ENCODE results near the gene PLK5.
"Not testable (repeated sequence)": the region's sequence is repeated elsewhere in the genome, so short reads cannot be mapped to it uniquely, and the experiment has no call there.

PLK5 gene

GRCh38 chr19:1509602-1510441 is 14.1 kb upstream of the PLK5 start:
- DNase-seq = no peak

GRCh38 chr19:1510442-1510806 is 13.5 kb upstream of the PLK5 start:
- DNase-seq = no peak

- DNase-seq = no peak
Observed at GRCh38 chr19:1510807-1511206, 13.1 kb upstream of the PLK5 start.

GRCh38 chr19:1511318-1512317 is 12.3 kb upstream of the PLK5 start:
- DNase-seq = no peak

- DNase-seq = no peak
Observed at GRCh38 chr19:1512671-1513498, 11.0 kb upstream of the PLK5 start, which contains the start of gene ADAMTSL5. Gene ADAMTSL5 (minus strand): TSS chr19:1513019. CDS start chr19:1510943, 2,076 bp downstream.

GRCh38 chr19:1513499-1514294 is 10.2 kb upstream of the PLK5 start:
- no peak for DNase-seq

GRCh38 chr19:1514295-1514661 is 9.6 kb upstream of the PLK5 start:
- no peak for DNase-seq

- no peak for DNase-seq
Observed at GRCh38 chr19:1514986-1515721, 8.7 kb upstream of the PLK5 start.

- no peak for DNase-seq
Observed at GRCh38 chr19:1516395-1516753, 7.5 kb upstream of the PLK5 start.

GRCh38 chr19:1518471-1518870 is 5.4 kb upstream of the PLK5 start:
- no peak for DNase-seq

GRCh38 chr19:1519802-1520201 is 4.1 kb upstream of the PLK5 start:
- DNase-seq = not testable (repeated sequence)

- no peak for DNase-seq
Observed at GRCh38 chr19:1520203-1520780, 3.6 kb upstream of the PLK5 start.

- DNase-seq = no peak
Observed at GRCh38 chr19:1521636-1522035, 2.2 kb upstream of the PLK5 start.

GRCh38 chr19:1522061-1522460 is 1.8 kb upstream of the PLK5 start:
- DNase-seq = no peak

- no peak for DNase-seq
Observed at GRCh38 chr19:1522838-1523237, 1.0 kb upstream of the PLK5 start.

GRCh38 chr19:1524287-1524971 is 552 bp downstream of the PLK5 start:
- DNase-seq = no peak

GRCh38 chr19:1524972-1525325 is 1.1 kb downstream of the PLK5 start:
- DNase-seq = no peak

GRCh38 chr19:1525343-1525742 is 1.5 kb downstream of the PLK5 start:
- no peak for DNase-seq

- no peak for DNase-seq
Observed at GRCh38 chr19:1526066-1526778, 2.3 kb downstream of the PLK5 start.
